ENCODE measurements around the gene MPC1L.

DNA sequence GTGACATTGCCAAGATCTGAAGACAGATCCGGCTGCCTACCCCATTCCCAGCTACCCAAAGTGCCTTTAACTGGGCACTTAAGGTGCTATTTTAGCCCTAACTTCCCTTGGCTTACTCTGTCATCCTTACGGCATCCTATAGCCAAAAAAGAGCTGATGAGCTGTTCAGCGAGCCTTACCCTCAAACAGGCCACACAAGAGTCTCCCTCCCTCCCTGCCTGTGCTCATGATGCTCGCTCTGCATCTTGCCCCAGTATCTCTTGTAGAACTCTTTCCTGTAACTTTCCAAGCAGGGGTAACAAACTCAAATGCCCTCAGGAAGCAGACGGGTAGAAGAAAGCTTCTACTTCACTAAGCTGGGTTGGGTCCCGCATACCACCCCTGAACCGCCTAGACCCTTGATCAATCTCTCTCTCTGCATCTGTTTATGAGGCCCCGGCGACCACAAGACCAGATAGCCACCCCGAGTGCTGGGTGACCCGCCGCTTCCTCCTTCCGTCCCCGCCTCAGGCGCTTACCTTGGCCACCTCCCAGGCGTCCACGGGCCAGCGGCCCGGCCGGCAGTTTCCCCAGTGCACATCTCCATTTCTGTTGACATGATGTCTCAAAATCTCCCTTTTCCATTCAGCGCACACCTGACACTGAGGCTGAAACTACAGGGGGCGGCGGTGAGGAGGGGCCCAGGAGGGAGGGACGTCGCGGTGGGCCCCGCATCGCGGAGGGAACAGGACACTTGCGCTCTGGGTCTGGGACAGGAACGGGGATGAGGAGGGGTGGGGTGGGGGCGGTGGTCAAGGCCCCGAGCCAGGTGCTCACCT, 23.5 kb downstream of the MPC1L start:
- no peak for TF ChIP-seq CTCF (IDR thresholded peaks at IDR 0.05; ENCODE audit: control extremely low read depth in 1 of 3, insufficient read depth in 1 of 3, low read depth in 1 of 3, low read length in 3 of 3)
- TF ChIP-seq EP300 (IDR thresholded peaks at IDR 0.05; ENCODE audit: borderline replicate concordance in 1 of 2, low read depth in 2 of 2, low read length in 2 of 2), result no peak
- no peak for TF ChIP-seq BRCA1 (IDR thresholded peaks at IDR 0.05; ENCODE audit: low read depth, low read length)
- no peak for TF ChIP-seq TBP (IDR thresholded peaks at IDR 0.05; ENCODE audit: low read depth, low read length)
- no peak for TF ChIP-seq SRF (IDR thresholded peaks at IDR 0.05; ENCODE audit: low read depth, low read length)
- TF ChIP-seq POLR2AphosphoS5 (IDR thresholded peaks at IDR 0.05; ENCODE audit: low read depth, low read length), result no peak
- no peak for TF ChIP-seq USF2 (IDR thresholded peaks at IDR 0.05; ENCODE audit: low read length)
